K562 (cell line): ENCODE measurements around the gene HES4. TPM values are rescaled to one million over a fixed set of nuclear protein-coding genes. Genes with fewer than 3 reads are reported as not detected.

ENCODE experiments used
- CBX8 ChIP-seq: fragments of 200-600 bp; sonication (generic); IDR thresholded peaks from 2 replicates; pipeline ENCODE4 v1.6.1; 2012; ENCODE audit warnings: borderline replicate concordance, mixed run types, low read depth, mild to moderate bottlenecking, moderate library complexity, mixed read lengths, low read length, control low read depth, inconsistent platforms; ENCODE audit not compliant: poor library complexity, severe bottlenecking; ENCODE audit errors: extremely low read depth
- DIDO1 ChIP-seq: fragments of 450-650 bp; IDR thresholded peaks from 2 replicates; pipeline ENCODE4 v1.6.1; 2016; ENCODE audit warnings: low read depth, missing biosample characterization, missing genetic modification characterization
- FOS ChIP-seq: IDR thresholded peaks from 3 replicates; pipeline ENCODE4 v1.6.1; 2011; ENCODE audit not compliant: insufficient read length; ENCODE audit errors: extremely low read depth
- GMEB1 ChIP-seq: fragments of 250-450 bp; sonication (Bioruptor Pico); IDR thresholded peaks from 2 replicates; pipeline ENCODE4 v1.4.0; 2020; ENCODE audit warnings: mild to moderate bottlenecking
- HMGXB4 ChIP-seq: sonication (generic); formaldehyde crosslinking; IDR thresholded peaks from 2 replicates; pipeline ENCODE4 v1.8.1; 2023; ENCODE audit warnings: mild to moderate bottlenecking, missing genetic modification reagents
- HNRNPLL ChIP-seq: fragments of 200-400 bp; formaldehyde crosslinking; IDR thresholded peaks from 2 replicates; pipeline ENCODE4 v1.6.1; 2017; ENCODE audit warnings: low read length, low read depth, mild to moderate bottlenecking; ENCODE audit not compliant: poor library complexity, severe bottlenecking
- JUN ChIP-seq, 2 experiments: sonication (generic) in 1 of 2; formaldehyde crosslinking in 1 of 2; IDR thresholded peaks; 2 replicates each; pipeline versions ENCODE4 v1.6.1 to v1.8.0; 2012 to 2022; ENCODE audit warnings: borderline replicate concordance in 2 of 2, mild to moderate bottlenecking in 2 of 2, improper control_type of control experiment in 1 of 2, low read depth in 1 of 2, low read length in 1 of 2, missing genetic modification reagents in 1 of 2
- KLF10 ChIP-seq: fragments of 250-450 bp; sonication (Bioruptor Pico); IDR thresholded peaks from 2 replicates; pipeline ENCODE4 v1.6.1; 2021; ENCODE audit warnings: matching md5 sums
- KLF16 ChIP-seq: IDR thresholded peaks from 2 replicates; pipeline ENCODE4 v1.6.1; 2016; ENCODE audit warnings: antibody characterized with exemption
- MEF2A ChIP-seq: IDR thresholded peaks from 2 replicates; pipeline ENCODE4 v1.6.1; 2011; ENCODE audit warnings: low read depth, mild to moderate bottlenecking, low read length, moderate library complexity; ENCODE audit not compliant: control insufficient read depth
- MIER1 ChIP-seq: fragments of 450-650 bp; IDR thresholded peaks from 2 replicates; pipeline ENCODE4 v1.6.1; 2016; ENCODE audit warnings: antibody characterized with exemption, mild to moderate bottlenecking, low read depth
- NONO ChIP-seq, 2 experiments: fragments of 200-400 bp in 1 of 2; fragments of 450-650 bp in 1 of 2; formaldehyde crosslinking in 1 of 2; IDR thresholded peaks; 2 replicates each; pipeline ENCODE4 v1.6.1; 2017; ENCODE audit warnings: low read depth in 2 of 2, mild to moderate bottlenecking in 2 of 2, moderate library complexity in 2 of 2, low read length in 1 of 2
- RERE ChIP-seq: sonication (generic); formaldehyde crosslinking; IDR thresholded peaks from 2 replicates; pipeline ENCODE4 v1.8.0; 2023; ENCODE audit warnings: missing genetic modification reagents, mild to moderate bottlenecking, borderline replicate concordance
- SRF ChIP-seq, 2 experiments: fragments of 250-450, 450-650 bp in 1 of 2; sonication (Bioruptor Pico) in 1 of 2; sonication (generic) in 1 of 2; formaldehyde crosslinking; IDR thresholded peaks; 2 replicates each; pipeline versions ENCODE4 v1.5.0 to v1.5.1; 2020 to 2022; ENCODE audit warnings: mild to moderate bottlenecking in 1 of 2, missing genetic modification reagents in 1 of 2
- TSC22D4 ChIP-seq: fragments of 450-650 bp; IDR thresholded peaks from 2 replicates; pipeline ENCODE4 v1.6.1; 2016; ENCODE audit warnings: missing genetic modification characterization, missing biosample characterization, control low read depth
- ZKSCAN8 ChIP-seq: fragments of 200-800 bp; sonication (Bioruptor generic); IDR thresholded peaks from 2 replicates; pipeline ENCODE4 v1.6.1; 2016; ENCODE audit warnings: missing genetic modification characterization, missing compliant biosample characterization
- ZNF263 ChIP-seq: sonication (generic); formaldehyde crosslinking; IDR thresholded peaks from 2 replicates; pipeline ENCODE4 v1.8.0; 2022; ENCODE audit warnings: mild to moderate bottlenecking, missing genetic modification reagents, borderline replicate concordance
- polyA plus RNA-seq, 8 experiments: library from polyadenylated mRNA; depleted of rRNA in 4 of 8; stranded (reverse) in 5 of 8; unstranded in 3 of 8; fragments of >200 nt; fragmentation: Nextera tagmentation in 2 of 8; fragmentation: Illumina TruSeq in 1 of 8; extraction: Ambion mirVana in 2 of 8; extraction: Trizol in 1 of 8; gene quantifications; 2 replicates each; pipeline versions ENCODE4 v1.2.1 to v1.2.3, GENCODE V29; 2011 to 2014; ENCODE audit warnings: inconsistent platforms in 1 of 8, missing spikeins in 1 of 8
- total RNA-seq, 7 experiments: library from RNA; depleted of rRNA in 6 of 7; stranded (reverse); fragments of >200 nt in 6 of 7; fragmentation: Illumina TruSeq in 2 of 7; extraction: Trizol in 2 of 7; gene quantifications; 2 replicates each; pipeline versions ENCODE4 v1.2.1 to v1.2.3, GENCODE V29; 2011 to 2021; ENCODE audit warnings: low replicate concordance in 1 of 7

The HES4 gene
- total and polyA plus RNA-seq, 9 of the 15 experiments (the other 6 are each of a cell fraction or from before 2014, with no cell fraction given), result 0.21 to 43.7 (median 5.3) TPM; not detected in 2

GRCh38 chr1:966704-967300, 33.1 kb downstream of the HES4 start (continued):
- TF ChIP-seq GMEB1 (CRISPR knock-in tag) (no peak), ZKSCAN8 (CRISPR knock-in tag) (no peak), JUN (IDR thresholded peaks at IDR 0.05; ENCODE audit: borderline replicate concordance, low read depth, low read length) (0 out of 2 replicates have a peak, but pooled peaks have one; percentile 16), JUN (CRISPR knock-in tag; IDR thresholded peaks at IDR 0.05; ENCODE audit: borderline replicate concordance) (no peak), CBX8 (no peak), KLF16 (no peak), NONO (IDR thresholded peaks at IDR 0.05; ENCODE audit: low read depth in 2 of 2, low read length in 1 of 2) (no peak; a peak in 1 of 4 replicates), DIDO1 (tag) (no peak), TSC22D4 (no peak), HNRNPLL (no peak), MEF2A (no peak), SRF (CRISPR knock-in tag; IDR thresholded peaks at IDR 0.05) (peak in 1 of 2 experiments; percentile 62; a peak in 2 of 4 replicates), ZNF263 (CRISPR knock-in tag) (peak; percentile 67), RERE (CRISPR knock-in tag) (no peak), KLF10 (CRISPR knock-in tag) (no peak), HMGXB4 (CRISPR knock-in tag) (no peak), FOS (no peak), MIER1 (no peak)
